Stimulated activated CD4-positive, alpha-beta T cell treated with anti-CD3 and anti-CD28 coated beads, TNF-alpha, amount 100 ng/mL, for 4 hours (primary cell): ENCODE results near the gene C12orf56.

Experiments
- DNase-seq, 3 experiments: peaks; one replicate each; pipeline ENCODE4 v3.0.0-alpha.2; 2020; ENCODE audit warnings: low read depth in 3 of 3

C12orf56 gene

GRCh38 chr12:64390275-64390851 is at the start of gene C12orf56:
Gene C12orf56, minus strand, starts transcription at chr12:64390758. Its CDS starts 193 bp downstream, at chr12:64390565.
- DNase-seq = no peak

GRCh38 chr12:64440100-64440499 is 49.5 kb upstream of the C12orf56 start:
- DNase-seq = no peak

DNA sequence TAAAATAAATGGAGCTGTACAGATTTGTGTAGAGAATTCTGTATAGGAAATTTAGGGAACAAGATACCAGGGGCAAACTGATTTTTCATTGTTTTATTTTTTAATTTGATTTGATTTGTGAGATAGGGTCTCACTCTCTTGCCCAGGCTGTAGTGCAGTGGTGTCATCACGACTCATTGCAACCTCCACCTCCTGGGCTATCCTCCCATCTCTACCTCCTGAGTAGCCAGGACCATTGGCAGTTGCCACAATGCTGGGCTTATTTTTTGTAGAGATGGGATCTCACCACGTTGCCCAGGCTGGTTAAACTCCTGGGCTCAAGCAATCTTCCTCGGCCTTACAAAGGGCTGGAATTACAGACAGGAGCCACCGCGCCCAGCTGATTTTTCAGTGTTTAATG is 43.4 kb upstream of the C12orf56 start:
- DNase-seq = no peak

GRCh38 chr12:64431791-64432190 is 41.2 kb upstream of the C12orf56 start:
- no peak for DNase-seq

DNA sequence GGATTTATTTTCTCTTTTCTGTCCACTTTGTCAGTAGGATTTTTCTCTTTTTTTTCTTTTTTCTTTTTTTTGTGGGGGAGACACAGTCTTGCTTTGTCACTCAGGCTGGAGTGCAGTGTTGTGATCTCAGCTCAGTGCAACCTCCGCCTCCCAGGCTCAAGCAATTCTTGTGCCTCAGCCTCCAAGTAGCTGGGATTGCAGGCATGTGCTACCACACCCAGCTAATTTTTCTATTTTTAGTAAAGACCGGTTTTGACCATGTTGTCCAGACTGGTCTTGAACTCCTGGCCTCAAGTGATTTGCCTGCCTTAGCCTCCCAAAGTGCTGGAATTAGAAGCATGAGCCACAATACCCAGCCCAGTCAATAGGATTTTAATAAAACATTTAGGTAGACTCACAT is 40.3 kb upstream of the C12orf56 start:
- no peak for DNase-seq

DNA sequence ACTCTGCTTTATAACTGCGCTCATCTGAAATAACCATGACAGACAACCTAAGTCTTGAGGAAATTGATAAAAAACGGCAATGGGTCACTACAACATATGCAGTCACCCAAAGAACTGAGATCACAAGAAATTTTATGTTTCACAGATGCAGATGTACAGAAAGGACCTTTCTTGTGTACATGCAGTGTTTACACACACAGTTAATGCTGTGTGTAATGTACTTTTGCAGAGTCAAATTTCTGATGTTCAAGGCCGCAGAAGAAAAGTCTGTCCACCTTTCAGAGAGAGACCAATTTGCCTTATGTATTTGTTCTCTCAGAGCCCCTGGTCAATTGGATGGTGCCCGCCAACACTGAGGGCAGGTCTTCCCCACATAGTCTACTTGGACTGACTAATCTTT is 38.4 kb upstream of the C12orf56 start:
- DNase-seq = no peak

- DNase-seq = no peak
Measured at GRCh38 chr12:64427988-64428387, 37.4 kb upstream of the C12orf56 start.

DNA sequence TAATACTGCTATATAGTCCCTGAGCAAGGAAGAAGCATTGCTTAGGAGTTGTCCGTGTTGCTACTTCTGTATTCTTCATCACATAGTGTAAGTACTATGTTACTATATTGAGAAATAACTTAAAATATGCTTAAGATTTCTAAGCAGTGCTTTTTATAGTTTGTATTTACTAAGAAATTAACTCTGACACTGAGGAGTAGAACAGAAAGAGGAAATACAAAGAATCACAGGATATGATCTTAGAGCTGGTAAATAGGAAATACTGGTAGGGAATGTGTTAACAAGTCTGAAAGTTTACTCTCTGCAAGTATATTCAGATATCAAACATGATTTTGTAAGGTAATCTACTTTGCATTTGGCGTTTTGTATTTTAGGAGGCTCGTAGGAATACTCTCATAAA is 29.1 kb upstream of the C12orf56 start:
- no peak for DNase-seq

GRCh38 chr12:64418209-64418608 is 27.7 kb upstream of the C12orf56 start:
- DNase-seq = no peak

GRCh38 chr12:64413884-64414283 is 23.3 kb upstream of the C12orf56 start:
- no peak for DNase-seq

- DNase-seq = no peak
Measured at GRCh38 chr12:64412459-64412858, 21.9 kb upstream of the C12orf56 start.

DNA sequence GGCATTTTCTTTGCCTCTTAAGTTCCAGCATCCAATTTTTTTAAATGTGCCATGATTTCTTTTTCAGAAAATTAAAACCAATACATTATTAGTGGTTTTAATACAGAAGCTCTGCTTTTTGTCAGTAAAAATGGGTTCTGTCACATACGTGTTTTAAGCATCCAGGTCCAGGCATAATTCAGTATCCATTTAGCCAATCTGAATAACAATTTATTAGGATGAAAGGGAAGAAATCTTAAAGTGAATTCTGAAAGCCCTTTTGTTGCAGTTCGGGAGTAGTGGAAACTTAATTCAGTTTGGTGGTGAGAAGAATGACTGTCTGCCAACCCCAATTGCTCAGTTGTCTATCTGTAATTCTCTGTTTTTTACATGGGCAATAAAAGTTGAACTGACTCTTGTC is 20.9 kb upstream of the C12orf56 start:
- no peak for DNase-seq

DNA sequence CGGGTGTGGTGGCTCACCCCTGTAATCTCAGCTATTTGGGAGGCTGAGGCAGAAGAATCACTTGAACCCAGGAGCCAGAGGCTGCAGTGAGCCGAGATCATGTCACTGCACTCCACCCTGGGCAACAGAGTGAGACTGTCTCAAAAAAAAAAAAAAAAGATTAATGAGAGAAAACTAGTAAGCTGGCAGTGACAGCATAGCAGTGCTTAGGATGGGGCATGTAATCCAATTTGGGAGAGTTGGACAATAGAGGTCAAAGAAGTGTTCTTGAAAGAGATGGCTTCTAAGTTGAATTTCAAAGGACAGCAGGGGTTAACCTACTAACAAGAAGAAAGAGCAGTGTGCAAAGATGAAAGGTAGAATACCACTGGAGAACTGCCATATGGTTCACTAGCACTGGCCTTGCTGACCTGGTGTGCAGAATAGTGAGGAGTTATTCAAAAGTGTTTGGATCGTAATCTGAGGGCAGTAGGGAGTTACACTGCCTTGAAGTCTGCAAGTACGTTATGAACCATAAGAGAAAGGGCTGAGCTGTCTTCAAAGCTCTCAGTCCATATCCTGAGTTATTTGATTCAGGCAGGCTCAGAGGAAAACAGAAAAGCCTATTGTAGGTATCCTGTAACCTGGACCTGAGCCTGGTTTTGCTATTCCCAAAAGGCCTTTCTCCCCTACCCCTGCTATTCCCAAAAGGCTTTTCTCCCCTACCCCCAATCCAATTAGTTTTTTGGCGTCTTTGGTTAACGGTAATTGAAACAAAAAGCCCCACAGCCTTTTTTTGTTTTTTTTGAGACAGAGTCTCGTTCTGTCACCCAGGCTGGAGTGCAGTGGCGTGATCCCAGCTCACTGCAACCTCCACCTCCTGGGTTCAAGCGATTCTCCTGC is 17.0 kb upstream of the C12orf56 start:
- no peak for DNase-seq

DNA sequence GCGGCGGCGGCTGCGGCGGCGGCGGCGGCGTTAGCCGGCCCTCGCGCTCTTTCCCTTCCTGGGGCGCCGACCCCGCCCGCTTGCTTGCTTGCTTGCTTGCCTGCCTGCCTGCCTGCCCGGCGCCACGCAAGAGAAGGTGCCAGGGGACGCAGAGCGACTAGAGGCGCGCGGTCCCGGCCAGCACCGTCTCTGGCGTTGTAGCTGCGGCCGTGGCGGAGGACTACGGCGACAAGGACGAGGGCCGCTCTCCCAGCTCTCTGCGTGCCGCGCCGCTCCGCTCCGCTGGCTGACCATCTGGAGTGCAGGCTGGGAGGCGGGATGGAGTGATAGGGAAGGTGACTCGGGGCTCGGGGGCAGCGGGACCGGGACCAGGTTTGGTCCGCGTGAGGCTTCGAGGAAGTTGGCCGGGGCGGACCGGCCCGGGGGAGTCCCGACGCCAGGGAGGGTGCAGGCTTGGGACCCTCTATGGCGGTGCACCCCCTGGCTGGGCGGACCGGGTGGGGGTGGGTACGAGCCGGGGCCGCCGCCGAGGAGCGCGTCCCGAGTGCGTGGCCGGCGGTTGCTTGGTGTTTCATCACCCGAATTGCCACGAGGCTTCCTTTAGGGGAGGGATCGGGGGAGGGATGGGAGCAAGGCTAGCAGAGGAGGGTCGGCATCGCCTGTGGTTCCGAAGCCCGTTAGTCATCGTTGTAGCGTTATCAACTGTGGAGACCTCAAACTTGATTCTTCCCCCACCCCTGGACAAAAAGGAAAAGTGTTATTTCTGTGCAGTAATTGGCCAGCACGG is 14.1 kb upstream of the C12orf56 start:
- DNase-seq = peak; percentile 67 to 68 (median 68)

GRCh38 chr12:64403707-64404469 is 13.3 kb upstream of the C12orf56 start, which contains the start of gene XPOT:
Gene XPOT, plus strand, starts transcription at chr12:64404392. Its CDS starts 5,644 bp downstream, at chr12:64410036.
- DNase-seq = peak; percentile 75 to 89 (median 89)

GRCh38 chr12:64402181-64402580 is 11.6 kb upstream of the C12orf56 start:
- DNase-seq = no peak

- no peak for DNase-seq
Measured at GRCh38 chr12:64400041-64400440, 9.5 kb upstream of the C12orf56 start.

GRCh38 chr12:64395739-64396138 is 5.2 kb upstream of the C12orf56 start:
- no peak for DNase-seq

DNA sequence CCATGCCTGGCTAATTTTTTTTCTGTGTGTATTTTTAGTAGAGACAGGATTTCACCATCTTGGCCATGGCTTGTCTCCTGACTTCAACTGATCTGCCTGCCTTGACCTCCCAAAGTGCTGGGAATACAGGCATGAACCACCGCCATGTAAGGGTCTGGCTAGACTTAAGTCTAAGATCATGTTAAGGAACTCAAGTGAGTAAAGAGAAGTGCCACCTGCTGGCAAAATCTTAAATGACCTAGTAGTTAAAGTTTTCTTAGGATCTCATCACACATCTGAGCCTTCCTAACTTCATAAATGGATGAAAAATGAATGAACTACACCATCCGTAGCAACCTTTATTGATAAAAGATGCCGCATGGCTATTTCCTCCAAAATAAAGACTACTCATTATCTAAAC is 1.7 kb upstream of the C12orf56 start:
- DNase-seq = no peak

DNA sequence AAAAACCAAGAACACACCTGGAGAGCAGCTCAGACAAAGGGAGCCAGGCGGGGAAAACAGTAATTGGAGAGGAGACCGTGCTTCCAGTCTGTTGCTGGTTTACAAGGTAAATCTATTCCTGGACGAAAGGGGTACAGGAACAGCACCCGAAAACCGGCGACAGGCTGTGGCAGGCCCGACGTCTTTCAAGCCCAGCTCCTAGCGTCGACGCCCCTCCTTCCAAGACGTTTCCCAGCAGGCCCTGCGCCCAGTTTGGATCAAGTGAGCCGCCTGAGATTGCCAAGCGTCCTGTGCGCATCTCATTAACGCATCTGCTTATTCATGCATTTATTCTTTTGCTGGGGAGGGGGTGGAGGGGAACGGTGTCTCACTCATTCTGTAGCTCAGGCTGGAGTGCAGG is 1.4 kb downstream of the C12orf56 start:
- DNase-seq = no peak

GRCh38 chr12:64387197-64387816 is 3.3 kb downstream of the C12orf56 start:
- no peak for DNase-seq
